GM19035 (cell line): ENCODE results near the gene TBC1D7.
A peak's percentile ranks its signal among the peaks of the same experiment; 100 is the strongest.

Source experiments
- ATAC-seq: cut with Tn5 transposase; IDR thresholded peaks from one replicate; pipeline ENCODE4 v1.9.1; 2021; ENCODE audit not compliant: unreplicated experiment

Gene TBC1D7

DNA sequence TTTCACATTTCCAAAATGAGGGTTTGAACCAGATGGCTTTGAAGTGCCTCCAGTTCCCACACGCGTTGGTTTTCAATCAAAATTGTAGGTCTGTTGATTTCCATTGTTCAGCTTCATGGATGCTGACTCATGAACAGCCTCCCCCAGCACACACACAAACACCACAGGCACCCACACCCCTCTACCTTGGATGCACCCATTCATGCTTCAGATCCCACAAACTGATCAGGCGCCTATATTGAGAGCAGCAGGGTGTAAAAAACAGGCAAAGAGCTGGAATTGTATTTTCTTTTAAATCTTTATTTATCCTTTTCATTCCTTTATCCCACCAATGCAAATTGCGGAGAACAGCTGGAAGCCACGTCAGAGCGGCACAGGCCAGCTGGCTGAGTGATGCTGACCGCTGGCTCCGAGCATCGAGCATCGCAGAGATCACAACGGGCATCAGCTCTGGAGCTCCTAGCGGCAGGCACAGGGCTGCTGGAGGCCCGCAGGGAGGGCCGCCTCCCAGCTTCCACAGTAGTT is 29.3 kb upstream of the TBC1D7 start:
- no peak for ATAC-seq

DNA sequence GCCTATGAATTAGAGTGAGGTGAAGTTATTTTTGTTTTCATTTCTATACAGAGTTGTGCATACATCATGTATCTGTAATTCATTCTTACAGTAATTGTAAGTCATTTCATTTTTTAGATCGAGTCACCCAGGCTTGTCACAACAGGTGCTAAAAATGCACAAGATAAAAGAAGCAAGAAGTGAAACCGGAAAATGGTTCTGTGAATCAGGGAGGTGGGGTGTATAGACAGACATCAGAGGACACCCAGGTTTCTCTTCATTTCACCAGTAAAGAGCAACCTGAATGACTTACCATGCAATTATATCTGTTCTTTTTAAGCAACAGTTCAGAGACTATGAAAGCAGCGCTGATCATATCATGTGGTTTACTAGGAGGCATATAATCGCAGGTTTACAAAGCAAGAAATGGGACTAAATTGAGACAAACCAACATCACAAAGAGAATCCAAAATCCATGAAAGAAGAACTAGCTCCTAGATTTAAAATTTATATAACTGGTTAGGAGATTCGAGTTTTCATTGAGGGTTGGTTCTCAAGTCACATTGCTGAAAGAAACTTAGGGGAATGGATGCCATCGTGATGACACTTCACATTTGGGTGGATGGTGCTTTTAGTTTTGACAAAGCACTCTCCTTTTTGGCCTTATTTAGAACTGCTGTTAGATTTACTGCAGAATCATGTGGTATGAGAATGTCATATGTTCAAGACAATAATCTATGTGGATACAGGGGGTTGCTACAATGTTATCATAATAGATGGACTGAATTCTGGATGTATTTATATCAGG is 27.9 kb upstream of the TBC1D7 start:
- ATAC-seq = peak; percentile 87

DNA sequence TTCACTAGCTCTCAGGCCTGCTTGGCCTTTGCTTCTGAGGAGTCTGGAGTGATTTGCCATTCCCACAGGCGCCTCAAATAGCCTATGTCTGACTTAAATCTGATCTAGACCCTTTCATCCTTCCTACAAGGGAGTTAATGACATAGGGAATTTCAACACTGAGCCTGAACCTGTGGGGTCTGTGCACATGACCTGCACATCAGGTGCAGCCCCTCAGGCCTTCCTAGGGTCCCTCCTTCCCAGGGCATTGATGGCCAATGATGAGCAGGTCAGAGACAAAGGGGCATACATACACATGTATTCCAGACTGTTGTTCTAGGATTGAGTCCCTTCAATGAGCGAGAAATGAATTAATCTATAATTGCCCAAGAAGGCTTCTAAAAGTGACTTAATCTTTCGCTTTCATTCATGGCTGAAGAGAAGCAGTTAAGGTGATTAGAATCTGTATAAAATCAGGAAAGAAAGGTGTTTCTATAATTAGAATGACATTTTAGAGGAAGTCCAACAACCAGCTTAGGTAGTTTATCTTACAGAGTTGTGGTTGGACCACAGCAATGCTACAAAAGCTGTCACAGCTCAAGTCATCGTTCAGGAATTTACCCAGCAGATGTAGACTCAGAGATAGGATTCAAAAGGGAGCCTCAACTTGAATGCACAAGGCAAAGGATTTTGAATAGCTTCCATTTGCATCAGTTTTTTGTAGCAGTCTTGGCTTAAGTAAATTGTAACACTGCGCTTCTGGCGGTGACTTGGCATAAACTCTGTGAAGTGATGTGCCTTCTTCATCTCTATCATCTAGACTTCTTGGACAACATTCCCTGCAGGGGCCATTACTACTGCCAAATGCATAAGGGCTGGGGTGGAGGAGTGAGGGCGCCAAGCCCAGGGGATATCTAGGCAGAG is 27.0 kb upstream of the TBC1D7 start:
- ATAC-seq = peak; percentile 38

DNA sequence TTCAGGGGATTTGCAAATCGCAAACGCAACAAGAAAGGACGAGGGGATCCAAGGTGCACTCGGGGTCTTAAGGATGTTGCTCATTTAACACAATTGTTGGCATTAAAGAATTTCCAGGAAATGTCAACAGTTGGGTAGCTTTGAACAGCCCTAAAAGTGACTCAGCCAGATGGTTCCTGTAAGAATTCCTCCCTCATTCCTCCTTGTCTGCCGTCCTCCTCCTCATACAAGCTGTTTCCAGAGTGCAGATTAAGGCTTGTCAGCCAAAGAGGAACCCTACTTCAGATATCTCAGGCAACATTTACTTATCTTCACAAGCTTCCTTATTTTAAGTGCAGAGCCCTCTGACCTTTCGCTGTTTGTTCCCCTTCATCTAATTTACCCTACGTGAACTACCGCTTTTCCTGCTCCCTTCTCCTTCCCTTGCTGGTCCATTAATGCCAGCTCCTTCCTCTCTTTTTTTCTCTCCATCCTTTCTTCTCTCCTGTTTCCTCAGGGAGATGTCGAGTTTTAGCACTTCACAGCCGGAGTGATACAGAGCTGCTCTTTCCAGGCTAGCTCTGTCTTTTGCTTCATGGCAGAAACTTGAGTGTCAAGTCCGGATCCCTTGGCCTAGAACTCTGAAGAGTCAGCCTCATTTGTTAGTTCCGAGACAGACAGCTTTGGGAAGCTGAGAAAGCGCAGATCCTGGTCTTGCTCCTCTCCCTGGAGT is 26.1 kb upstream of the TBC1D7 start:
- no peak for ATAC-seq

DNA sequence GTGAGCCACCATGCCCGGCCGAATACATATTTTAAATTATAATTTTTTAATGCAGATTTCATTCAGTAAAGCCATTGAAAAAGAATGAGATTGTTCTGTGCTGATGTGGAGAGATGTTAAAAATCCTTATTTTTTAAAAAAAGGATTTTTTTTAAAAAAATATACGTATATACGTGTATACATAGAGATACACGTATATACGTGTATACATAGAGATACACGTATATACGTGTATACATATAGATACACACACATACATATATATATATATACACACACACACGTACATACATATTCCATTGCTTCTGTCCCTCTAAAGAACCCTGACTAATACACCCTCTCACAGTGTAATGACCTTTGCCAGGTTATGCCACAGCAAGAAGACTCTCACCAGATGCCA is 23.8 kb upstream of the TBC1D7 start:
- ATAC-seq = no peak

DNA sequence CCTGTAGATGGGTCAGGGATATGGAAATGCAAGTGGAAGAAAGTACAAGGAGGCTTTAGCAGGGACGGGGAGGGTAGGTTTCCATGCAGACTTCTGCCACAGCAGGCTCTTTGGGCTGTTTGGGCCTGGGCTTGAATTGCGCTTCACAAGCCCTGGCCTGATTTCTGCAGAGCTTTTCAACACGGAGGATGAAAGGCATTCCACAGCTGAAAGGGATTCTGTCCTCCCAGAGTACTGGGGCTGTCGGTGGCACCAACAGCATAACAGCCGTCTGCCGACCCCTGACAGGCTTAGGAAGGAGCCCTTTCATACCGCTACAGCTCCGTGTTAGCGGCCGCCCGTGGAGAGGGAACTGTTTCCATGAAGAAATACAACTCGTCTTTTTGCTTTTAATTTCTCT is 22.9 kb upstream of the TBC1D7 start:
- ATAC-seq = no peak

DNA sequence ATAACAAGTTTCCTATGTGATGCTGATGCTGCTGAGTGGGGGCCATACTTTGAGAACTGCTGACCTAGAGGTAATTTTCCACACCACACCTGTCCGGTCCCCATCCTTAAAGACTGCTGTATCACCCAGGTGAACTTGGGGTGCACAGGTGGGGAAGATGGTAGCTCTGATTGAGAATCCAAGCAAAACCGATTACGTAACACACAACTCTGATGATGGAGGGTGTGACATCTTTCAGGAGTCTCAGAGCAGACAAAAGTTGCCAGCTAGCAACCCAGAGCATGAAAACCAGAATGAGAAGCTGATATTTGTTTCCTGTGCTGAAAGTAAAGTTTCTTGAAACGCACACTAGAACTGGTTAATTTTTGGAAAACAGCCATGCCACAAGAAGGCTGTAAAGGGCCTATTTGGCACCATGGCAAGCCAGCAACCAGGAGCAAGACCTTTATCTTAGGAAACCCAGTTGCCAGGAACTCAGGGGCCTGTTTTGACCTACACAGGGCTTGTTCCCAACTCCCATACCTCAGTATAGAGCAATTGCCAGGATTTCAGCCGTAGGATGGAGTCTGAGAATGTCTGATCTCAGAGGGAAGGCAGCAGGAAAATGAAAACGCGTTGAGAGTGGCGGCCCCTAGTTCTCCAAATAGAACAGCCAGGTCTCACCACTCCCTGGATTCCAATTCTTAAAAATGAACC is 21.6 kb upstream of the TBC1D7 start:
- ATAC-seq = no peak

DNA sequence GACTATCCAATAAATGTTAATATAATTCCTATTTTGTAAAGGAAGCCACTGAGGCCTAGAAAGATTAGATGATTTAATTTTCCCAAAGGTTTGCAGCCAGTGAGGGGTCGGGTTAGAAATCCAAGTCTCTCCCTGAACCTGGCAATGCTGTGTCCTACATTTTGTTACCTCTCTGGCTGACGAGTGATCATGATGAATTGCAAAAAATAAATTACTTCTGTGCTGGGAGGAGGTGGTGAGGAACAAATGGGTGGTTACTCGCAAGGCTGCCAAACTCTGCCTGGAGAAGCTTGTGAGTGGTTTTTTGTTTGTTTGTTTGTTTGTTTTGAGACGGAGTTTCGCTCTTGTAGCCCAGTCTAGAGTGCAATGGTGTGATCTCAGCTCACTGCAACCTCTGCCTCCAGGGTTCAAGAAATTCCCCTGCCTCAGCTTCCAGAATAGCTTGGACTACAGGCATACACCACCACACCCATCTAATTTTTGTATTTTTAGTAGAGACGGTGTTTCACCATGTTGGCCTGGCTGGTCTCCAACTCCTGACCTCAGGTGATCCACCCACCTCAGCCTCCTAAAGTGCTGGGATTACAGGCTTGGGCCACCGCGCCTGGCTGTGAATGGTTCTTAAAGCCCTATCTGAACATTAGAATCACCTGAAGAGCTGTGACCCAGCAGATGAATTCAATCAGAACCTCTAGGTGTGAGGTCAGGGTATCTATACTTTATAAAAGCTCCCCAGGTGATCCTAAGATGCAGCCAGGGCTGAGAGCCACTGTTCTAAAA is 20.2 kb upstream of the TBC1D7 start:
- no peak for ATAC-seq

DNA sequence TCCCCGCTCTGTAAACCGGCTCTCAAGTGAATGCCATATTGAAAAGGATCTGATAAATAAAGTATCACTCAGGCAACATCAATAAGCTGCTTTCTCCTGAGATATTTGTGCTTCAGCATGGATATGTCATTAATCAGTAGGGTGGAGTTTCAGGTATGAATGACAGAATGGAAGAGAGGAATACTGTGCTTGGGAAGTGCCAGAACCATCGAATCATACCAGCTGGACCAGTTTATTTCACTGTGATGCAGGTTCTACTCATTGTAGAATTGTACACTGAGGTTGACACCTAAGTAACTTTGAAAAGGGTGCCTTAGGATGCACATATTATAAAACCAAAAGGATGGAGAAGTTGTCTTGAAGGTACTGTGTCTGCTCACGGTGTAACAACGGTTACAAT is 17.9 kb upstream of the TBC1D7 start:
- ATAC-seq = no peak

DNA sequence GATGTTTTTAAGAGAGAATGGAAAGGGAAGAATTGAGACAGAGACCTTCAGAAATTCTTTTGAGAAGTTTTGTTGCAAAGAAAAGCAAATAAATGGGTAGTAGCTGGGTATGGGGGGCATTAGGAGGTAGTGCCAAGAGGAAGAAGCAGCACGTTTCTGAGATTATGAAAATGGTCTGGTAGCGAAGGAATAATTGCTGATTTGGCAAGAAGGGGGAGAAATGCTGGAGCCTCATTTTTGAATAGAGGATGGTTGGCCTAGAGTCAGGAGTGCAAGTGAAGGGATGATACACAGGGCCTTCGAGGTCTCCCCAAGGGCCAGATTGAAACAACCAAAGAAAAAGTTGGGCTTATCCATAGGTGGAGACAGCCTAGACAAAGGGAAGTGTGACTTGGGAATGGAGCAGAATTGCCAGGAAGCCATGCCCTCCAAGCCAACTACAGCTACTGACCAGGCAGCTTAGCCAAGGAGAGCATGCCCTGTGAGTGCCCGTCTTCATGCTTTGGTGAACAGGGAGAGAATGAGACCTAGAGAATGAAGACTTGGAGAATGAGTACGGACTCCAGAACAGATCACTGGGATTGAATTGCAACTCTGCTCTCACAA is 14.2 kb upstream of the TBC1D7 start:
- no peak for ATAC-seq

DNA sequence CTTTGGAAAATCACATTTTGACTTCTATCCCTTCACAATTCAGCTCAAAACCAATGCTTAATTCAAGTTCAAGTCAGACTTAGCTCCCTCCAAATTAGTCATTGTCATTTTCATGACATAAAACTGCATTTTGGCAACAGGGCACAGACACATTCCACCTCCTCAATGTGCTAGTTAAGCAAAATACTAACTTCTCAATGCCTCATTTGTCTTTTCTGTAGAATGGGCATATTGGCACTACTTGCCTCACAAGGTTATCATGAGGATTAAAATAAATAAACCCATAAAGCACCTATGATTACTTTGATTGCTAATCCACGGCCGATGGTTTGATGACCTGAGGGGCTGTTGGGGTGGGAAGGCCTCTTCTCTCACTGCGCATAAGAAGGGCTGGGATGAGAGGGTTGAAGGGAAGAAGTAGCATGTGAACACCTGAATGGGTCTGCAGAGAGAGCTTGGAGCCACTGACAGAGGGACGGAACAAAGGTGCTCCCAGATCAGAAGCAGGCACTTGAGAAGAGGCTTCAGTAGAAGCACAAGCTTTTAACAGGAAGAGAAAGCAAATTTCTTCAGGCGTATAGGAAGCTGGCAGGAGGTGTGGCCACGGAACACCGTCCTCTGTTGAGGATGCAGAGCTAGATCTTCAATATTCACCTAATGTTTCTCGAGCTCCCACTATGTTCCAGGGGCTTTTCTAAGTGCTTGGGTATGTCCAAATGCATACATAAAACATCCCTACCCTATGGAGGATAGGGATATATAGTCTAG is 11.7 kb upstream of the TBC1D7 start:
- ATAC-seq = no peak

DNA sequence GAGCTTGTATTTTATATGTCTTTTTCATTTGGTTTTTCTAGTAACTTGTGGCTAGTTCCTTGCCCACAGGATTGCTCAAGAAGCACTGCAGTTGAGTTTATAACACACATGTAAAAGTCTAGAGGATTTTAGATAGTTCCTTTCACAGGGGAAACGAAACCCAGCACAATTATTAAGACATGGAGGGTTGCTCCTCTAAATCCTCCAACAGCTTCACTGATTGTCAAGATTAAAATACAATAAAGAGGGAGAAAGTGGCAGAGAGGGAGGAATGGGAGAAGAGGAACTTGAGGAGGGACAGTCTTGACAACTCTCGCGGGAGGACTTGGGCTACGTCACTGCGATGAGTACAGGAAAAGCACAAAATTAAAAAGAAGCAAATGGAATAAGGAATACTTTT is 9.7 kb upstream of the TBC1D7 start:
- no peak for ATAC-seq

DNA sequence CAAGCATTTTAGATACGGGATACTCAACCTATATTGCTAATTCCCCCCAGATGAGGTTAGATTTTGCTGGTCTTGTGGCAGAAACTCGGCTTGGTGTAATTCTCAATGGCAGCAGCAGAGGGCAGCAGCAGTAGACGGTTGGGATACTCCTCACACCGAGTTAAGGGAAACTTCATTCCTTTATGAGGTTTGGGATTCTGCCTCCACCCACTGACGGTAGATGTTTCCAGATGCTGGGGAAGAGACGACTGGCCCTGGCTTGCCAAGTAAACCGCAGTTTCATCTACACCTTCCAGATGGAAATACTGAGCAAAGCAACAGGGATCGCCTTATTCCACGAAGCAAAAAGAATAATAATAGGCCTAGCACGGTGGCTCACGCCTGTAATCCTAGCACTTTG is 8.2 kb upstream of the TBC1D7 start:
- no peak for ATAC-seq

DNA sequence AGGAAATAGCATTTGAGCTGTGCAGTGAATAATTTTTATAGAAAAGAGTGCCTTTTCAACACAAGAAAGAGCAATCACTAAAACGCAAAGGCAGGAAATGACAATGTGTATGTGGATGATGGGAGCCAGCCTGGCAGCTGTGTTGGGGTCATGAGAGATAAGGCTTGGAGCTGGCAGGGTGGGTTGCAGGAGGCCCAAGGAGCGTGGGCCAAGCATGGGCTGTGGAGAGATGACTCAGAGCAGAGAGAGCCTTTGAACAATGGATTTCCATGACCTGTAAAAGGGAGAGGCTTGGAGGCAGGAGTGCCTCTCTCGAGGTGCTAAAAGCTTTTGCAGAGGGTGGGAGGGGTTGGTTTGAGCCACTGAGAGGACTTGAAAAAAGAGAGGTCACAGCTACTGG is 6.6 kb upstream of the TBC1D7 start:
- no peak for ATAC-seq

DNA sequence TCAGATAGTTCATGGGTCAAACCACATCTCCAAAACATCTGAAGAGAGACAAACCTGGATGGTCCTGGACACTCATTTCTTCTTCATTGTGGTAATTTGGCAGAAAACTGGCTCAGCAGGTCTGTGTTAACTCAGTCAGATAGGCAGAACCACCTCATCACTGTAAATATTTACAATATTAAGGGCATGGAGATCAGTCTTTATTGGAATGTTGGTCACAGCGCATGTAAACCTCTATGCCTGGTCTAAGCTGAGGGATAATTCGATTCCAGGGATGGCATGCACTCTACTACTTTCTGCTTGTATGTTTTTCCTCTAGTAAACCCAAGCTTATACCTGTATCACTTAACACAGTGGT is 4.0 kb upstream of the TBC1D7 start:
- no peak for ATAC-seq

DNA sequence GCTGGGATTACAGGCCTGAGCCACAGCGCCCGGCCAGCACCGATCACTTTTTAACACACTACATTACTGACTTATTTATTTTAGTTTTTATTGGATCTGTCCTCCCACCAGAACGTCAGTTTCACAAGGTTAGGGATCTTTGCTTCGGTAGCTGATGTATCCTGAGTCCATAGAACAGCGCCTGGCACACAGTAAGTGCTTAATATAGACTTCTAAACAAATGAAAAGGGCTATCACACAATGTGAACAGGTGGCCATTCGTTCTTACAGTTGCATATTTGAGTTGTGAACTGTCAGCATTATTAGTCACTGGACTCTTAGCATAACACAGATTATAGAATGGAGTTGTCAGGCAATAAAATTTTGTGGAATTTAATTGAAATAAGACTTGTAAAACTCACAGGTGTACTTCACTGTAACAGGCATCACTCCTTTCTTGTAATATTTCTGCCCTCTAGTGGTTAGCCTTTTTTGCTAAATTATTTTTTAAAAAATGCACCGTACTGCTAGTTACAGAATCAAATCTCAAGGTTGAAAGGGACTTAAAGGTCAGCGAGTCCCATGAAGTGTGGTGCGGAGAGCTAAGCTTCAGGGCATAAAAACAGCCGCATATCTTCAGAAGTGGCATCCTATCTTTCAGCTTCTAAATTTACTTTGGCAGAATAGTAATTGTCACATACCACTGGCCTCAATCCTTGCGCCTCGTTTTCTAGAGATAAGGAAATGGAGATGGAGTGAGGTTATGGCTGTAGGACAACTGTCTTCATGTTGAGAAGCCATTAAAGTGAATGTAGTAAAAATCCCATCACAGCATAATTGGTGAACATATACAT is 3.4 kb upstream of the TBC1D7 start:
- ATAC-seq = no peak

DNA sequence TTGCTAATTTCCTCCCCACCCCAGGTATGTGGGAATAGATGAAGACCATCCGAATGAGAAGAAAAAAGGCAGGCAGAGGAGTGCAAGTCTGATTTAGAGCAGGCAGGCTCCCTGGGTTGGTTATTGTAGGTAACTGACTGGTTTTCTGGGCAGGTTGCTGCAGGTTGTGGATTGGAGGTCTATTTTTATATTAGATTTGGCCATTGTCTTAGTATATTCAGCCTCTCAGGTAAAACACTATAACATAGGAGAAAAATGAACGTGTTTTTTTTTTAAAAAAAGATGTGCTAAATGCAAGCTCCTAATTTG is 492 bp upstream of the TBC1D7 start:
- ATAC-seq = peak; percentile 7

DNA sequence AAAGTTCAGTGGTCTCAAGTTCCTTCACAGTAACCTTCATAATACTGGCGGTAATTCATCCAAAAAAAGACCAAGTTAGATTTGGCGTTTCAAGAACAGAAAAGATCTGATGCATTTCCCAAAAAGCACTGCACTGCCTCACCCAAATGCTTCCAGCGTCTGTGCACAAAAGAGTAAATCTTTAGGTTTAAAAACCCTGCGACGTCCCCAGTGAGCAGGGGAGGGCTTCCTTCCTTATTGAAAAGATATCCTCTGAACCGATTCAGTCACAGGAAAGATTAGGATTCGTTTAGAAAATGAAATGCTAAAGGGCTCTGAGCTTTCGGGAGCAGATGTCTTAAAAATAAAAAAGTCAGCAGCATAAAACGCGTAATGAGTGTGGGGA is 654 bp downstream of the TBC1D7 start:
- no peak for ATAC-seq
